Skeletal muscle cell (primary cell): Measurements from ENCODE around the gene PCDHGA10.
"Not testable (repeated sequence)": the region's sequence is repeated elsewhere in the genome, so short reads cannot be mapped to it uniquely, and the experiment has no call there.

ENCODE experiments used
- DNase-seq: peaks from one replicate; pipeline ENCODE4 v3.0.0-alpha.2; 2010; ENCODE audit warnings: low read depth
- H3K4me3 ChIP-seq: 2 replicates; pipeline ENCODE4 v1.5.1; 2011; ENCODE audit warnings: low read depth, mild to moderate bottlenecking, control low read depth, low read length, moderate library complexity

The PCDHGA10 gene

DNA sequence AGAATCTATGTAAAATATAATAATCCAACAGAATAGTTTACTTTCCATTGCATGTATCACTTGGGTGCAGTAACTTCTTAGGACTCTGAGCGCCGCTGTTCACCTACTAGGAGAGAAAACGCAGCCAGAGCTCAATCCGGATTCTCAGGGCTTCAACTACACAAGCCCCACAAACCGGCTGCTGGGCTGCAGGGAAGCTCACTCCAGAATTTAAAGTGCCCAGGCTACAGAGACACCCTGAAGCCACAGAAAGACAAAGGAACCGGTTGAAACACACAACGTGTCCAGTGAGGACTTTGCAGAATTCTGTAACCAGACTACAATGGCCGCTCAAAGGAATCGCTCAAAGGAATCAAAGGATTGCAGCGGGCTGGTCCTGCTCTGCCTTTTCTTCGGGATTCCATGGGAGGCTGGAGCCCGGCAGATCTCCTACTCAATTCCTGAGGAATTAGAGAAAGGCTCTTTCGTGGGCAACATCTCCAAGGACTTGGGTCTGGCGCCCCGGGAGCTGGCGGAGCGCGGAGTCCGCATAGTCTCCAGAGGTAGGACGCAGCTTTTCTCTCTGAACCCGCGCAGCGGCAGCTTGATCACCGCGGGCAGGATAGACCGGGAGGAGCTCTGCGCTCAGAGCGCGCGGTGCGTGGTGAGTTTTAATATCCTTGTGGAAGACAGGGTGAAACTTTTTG is at the start of gene PCDHGA10:
Gene PCDHGA10, plus strand, starts transcription at position 134 of the 686 bp plus-strand sequence. Its CDS starts 189 bp downstream, at position 323.
- no peak for DNase-seq
- H3K4me3 ChIP-seq, result peak within 1 kb of the TSS; percentile 46

DNA sequence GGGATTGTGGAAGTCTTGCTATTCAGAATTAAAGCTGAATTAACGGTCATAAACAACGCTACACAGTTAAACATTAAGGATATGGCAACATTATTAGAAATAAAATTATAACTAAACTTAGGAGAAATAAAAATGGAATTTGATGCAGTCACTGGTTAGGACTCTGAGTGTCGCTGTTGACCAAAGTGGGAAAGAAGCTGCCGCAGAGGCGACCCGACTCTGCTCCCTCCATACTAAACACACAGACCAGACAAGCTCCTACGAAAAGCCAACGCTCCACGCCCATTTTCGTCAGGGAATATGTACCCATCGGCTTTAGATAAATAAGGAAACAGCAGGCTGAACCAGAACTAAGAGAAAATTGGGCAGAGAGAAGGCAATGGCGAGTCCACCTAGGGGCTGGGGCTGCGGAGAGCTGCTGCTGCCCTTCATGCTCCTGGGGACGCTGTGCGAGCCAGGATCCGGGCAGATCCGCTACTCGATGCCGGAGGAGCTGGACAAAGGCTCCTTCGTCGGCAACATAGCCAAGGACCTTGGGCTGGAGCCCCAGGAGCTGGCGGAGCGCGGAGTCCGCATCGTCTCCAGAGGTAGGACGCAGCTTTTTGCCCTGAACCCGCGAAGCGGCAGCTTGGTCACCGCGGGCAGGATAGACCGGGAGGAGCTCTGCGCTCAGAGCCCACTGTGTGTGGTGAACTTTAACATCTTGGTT is 48.7 kb upstream of the PCDHGA10 start, which contains the start of gene PCDHGA5:
Gene PCDHGA5, plus strand, starts transcription at position 211 of the 709 bp plus-strand sequence. Its CDS starts 169 bp downstream, at position 380.
- DNase-seq, result no peak
- peak within 1 kb of the TSS; percentile 27 for H3K4me3 ChIP-seq

DNA sequence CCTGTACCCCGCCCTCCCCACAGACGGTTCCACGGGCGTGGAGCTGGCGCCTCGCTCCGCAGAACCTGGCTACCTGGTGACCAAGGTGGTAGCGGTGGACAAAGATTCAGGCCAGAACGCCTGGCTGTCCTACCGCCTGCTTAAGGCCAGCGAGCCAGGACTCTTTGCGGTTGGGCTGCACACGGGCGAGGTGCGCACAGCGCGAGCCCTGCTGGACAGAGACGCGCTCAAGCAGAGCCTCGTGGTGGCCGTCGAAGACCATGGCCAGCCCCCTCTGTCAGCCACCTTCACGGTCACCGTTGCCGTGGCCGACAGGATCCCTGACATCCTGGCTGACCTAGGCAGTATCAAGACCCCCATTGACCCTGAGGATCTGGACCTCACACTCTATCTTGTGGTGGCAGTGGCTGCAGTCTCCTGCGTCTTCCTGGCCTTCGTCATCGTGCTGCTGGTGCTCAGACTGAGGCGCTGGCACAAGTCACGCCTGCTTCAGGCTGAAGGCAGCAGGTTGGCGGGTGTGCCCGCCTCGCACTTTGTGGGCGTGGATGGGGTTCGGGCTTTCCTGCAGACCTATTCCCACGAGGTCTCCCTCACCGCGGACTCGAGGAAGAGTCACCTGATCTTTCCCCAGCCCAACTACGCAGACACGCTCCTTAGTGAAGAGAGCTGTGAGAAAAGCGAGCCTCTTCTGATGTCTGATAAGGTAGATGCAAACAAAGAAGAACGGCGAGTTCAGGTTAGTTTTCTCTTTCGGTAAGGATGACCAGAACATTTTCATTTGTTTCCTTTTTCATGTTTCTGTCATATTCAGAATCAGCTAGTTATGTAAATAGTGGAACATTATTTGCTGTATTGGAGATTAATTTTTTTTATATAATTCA is 46.5 kb upstream of the PCDHGA10 start:
- no peak for DNase-seq
- no peak overlapping the region for H3K4me3 ChIP-seq

DNA sequence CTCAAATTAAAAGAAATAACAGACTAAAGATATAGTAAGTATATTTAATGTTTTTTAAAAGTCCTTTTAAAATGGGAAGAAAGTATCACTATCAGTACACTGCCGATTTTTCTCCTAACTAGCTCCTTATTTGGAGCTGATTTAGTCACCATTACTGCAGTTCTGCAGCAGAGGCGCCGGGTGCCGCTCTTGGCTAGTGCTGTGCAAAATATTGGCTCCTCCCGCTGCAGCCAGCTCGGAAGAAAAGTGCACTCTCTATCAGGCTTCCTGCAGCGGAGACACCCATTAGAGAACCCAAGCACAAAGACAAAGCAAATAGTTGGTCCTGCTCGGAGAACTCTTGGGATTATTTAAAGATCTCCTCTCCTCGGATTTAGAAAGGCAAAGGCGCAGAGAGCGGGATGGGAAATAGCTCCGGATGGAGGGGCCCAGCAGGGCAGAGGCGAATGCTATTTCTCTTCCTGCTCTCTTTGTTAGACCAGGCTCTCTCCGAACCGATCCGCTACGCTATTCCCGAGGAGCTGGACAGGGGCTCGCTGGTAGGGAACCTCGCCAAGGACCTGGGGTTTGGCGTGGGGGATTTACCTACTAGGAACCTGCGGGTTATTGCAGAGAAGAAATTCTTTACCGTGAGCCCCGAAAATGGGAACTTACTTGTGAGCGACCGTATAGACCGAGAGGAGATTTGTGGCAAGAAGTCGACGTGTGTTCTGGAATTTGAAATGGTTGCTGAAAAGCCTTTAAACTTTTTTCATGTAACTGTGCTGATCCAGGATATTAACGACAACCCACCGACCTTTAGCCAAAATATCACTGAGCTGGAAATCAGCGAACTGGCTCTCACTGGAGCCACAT is 42.6 kb upstream of the PCDHGA10 start, which contains the start of gene PCDHGB3:
Gene PCDHGB3, plus strand, starts transcription at position 249 of the 855 bp plus-strand sequence. Its CDS starts 153 bp downstream, at position 402.
- peak; percentile 30 for DNase-seq
- H3K4me3 ChIP-seq, result peak within 1 kb of the TSS; percentile 37

DNA sequence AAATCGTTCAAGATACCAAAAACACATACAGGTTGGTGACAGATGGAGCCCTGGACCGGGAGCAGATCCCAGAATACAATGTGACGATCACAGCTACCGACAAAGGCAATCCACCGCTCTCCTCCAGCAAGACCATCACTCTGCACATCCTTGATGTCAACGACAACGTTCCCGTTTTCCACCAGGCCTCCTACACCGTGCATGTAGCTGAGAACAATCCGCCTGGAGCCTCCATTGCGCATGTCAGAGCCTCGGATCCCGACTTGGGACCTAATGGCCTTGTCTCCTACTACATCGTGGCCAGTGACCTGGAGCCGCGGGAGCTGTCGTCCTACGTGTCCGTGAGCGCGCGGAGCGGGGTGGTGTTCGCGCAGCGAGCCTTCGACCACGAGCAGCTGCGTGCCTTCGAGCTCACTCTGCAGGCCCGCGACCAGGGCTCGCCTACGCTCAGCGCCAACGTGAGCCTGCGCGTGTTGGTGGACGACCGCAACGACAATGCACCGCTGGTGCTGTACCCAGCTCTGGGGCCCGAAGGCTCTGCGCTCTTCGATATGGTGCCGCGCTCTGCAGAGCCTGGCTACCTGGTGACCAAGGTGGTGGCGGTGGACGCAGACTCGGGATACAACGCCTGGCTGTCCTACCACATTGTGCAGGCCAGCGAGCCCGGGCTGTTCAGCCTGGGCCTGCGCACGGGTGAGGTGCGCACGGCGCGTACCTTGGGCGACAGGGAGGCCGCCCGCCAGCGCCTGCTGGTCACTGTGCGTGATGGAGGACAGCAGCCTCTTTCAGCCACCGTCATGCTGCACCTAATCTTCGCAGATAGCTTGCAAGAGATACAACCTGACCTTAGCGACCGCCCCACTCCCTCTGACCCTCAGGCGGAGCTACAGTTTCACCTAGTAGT is 41.0 kb upstream of the PCDHGA10 start:
- no peak for DNase-seq
- H3K4me3 ChIP-seq, result no peak overlapping the region

DNA sequence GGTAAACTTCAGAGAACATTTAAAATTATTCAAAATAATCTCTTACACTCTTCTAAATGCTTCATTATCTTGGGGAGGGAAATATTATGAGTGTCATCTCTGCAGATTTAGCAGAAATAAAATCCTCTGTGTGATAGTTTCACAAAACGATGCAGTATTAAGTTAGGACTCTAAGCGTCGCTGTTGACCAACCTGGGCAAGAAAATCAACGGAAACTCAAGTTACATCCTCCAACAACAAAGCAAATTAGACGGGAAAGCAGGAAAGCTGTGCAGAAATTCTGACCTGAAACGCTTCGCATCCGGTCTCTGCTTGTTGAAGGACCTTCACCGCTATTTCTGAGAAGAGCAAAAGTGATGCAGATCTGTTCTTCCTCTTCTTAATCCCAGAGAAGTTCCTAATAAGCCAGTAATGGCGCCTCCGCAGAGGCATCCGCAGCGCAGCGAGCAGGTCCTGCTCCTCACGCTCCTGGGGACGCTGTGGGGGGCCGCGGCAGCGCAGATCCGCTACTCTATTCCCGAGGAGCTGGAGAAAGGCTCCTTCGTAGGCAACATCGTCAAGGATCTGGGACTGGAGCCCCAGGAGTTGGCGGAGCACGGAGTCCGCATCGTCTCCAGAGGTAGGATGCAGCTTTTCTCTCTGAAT is 39.0 kb upstream of the PCDHGA10 start, which contains the start of gene PCDHGA6:
Gene PCDHGA6, plus strand, starts transcription at position 219 of the 645 bp plus-strand sequence. Its CDS starts 193 bp downstream, at position 412.
- peak within 1 kb of the TSS; percentile 49 for H3K4me3 ChIP-seq

DNA sequence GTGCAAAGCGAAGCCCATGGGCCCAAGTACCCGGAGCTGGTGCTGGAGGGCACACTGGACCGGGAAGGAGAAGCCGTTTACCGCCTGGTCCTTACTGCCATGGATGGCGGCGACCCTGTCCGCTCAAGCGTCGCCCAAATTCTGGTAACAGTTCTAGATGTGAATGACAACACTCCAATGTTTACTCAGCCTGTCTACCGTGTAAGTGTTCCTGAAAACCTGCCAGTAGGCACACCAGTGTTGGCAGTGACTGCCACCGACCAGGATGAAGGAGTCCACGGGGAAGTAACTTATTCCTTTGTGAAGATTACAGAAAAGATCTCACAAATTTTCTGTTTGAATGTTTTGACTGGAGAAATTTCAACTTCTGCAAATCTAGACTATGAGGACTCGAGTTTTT is 38.2 kb upstream of the PCDHGA10 start:
- no peak for DNase-seq
- H3K4me3 ChIP-seq, result no peak overlapping the region

More for the DNA sequence above, 39.0 kb upstream of the PCDHGA10 start, which contains the start of gene PCDHGA6:
- DNase-seq, result no peak

DNA sequence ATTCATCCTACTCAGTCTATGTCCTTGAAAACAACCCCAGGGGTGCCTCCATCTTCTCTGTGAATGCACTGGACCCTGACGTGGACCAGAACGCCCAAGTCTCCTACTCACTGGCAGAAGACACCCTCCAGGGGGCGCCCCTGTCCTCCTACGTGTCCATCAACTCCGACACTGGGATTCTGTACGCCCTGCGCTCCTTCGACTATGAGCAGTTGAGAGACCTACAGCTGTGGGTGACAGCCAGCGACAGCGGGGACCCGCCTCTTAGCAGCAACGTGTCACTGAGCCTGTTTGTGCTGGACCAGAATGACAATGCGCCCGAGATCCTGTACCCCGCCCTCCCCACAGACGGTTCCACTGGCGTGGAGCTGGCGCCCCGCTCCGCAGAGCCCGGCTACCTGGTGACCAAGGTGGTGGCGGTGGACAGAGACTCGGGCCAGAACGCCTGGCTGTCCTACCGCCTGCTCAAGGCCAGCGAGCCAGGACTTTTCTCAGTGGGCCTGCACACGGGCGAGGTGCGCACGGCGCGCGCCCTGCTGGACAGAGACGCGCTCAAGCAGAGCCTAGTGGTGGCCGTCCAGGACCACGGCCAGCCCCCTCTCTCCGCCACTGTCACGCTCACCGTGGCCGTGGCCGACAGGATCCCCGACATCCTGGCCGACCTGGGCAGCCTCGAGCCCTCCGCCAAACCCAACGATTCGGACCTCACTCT is 37.2 kb upstream of the PCDHGA10 start:
- DNase-seq, H3K4me3 ChIP-seq: not testable (repeated sequence)

DNA sequence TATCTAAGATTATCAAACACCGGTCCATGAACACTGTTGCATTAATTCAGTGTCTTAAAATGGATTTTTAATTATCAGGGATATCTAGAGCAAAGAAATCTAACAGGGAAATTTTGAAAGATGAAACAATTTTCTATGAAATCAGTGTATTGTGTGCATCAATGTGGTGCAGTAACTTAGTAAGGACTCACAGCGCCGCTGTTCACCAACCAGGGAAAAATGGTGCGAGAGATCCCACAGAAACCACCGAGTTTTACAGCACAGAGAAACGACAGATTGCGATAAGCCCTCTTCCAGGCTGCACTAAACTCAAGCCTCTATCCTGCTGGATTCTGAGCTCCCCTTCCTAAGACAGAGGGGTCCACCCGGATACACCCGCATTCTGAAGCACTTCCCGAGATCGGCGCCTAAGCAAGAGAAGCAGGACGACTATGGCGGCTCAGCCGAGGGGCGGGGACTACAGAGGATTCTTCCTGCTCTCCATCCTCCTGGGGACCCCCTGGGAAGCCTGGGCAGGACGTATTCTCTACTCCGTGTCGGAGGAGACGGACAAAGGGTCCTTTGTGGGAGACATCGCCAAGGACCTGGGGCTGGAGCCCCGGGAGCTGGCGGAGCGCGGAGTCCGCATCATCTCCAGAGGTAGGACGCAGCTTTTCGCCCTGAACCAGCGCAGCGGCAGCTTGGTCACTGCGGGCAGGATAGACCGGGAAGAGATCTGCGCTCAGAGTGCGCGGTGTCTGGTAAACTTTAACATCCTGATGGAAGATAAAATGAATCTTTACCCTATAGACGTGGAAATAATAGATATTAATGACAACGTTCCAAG is 30.1 kb upstream of the PCDHGA10 start, which contains the start of gene PCDHGA7:
Gene PCDHGA7, plus strand, starts transcription at position 274 of the 826 bp plus-strand sequence. Its CDS starts 158 bp downstream, at position 432.
- DNase-seq, result no peak
- peak within 1 kb of the TSS; percentile 61 for H3K4me3 ChIP-seq

DNA sequence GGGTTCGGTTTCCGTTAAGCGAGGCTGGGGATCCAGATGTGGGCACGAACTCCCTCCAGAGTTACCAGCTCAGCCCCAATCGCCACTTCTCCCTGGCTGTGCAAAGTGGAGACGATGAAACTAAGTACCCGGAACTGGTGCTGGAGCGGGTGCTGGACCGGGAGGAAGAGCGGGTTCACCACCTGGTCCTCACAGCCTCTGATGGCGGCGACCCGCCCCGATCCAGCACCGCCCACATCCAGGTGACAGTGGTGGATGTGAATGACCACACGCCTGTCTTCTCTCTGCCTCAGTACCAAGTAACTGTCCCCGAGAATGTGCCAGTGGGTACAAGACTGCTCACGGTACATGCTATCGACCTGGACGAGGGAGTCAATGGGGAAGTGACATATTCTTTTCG is 29.4 kb upstream of the PCDHGA10 start:
- peak overlapping the region; percentile 61 for H3K4me3 ChIP-seq
- DNase-seq, result no peak

DNA sequence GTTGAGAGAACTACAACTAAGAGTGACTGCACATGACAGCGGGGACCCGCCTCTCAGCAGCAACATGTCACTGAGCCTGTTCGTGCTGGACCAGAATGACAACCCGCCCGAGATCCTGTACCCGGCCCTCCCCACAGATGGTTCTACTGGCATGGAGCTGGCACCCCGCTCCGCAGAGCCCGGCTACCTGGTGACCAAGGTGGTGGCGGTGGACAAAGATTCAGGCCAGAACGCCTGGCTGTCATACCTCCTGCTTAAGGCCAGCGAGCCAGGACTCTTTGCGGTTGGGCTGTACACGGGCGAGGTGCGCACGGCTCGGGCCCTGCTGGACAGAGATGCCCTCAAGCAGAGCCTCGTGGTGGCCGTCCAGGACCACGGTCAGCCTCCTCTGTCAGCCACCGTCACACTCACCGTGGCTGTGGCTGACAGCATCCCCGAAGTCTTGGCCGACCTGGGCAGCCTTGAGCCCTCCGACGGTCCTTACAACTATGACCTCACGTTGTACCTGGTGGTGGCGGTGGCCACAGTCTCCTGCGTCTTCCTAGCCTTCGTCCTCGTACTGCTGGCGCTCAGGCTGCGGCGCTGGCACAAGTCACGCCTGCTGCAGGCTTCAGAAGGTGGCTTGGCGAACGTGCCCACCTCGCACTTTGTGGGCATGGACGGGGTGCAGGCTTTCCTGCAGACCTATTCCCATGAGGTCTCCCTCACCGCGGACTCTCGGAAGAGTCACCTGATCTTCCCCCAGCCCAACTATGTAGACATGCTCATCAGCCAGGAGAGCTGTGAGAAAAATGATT is 28.1 kb upstream of the PCDHGA10 start:
- no peak for DNase-seq
- H3K4me3 ChIP-seq, result no peak overlapping the region

DNA sequence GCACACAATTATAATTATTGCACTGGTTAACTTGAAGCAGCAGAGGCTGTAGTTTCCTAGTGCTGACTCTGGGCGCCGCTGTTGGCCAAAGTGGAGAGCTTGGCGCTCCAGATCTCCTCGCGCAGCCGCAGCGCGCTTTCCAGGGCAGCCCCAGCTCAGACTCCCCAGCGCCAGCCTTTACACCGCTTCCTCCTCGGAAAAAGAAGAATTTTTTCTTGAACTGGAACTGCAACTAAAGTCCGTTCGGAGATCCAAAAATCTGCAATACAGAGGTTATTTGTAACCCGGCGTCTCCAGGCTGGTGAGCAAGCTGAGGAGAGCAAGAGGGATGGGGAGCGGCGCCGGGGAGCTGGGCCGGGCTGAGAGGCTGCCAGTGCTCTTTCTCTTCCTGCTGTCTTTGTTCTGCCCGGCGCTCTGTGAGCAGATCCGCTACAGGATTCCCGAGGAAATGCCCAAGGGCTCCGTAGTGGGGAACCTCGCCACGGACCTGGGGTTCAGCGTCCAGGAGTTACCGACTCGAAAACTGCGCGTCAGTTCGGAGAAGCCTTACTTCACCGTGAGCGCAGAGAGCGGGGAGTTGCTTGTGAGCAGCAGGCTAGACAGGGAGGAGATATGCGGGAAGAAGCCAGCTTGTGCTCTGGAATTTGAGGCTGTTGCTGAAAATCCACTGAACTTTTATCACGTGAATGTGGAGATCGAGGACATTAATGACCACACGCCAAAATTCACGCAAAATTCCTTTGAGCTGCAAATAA is 25.1 kb upstream of the PCDHGA10 start, which contains the start of gene PCDHGB4:
Gene PCDHGB4, plus strand, starts transcription at position 142 of the 755 bp plus-strand sequence. Its CDS starts 187 bp downstream, at position 329.
- peak within 1 kb of the TSS; percentile 39 for H3K4me3 ChIP-seq
- DNase-seq, result not testable (repeated sequence)

DNA sequence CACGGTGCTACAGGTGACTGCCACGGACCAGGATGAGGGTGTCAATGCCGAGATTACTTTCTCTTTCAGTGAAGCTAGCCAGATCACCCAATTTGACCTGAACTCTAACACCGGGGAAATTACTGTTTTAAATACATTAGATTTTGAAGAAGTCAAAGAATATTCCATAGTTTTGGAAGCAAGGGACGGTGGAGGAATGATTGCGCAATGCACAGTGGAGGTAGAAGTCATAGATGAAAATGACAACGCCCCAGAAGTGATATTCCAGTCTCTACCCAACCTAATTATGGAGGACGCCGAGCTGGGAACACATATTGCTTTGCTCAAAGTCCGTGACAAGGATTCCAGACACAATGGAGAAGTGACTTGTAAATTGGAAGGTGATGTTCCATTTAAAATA is 24.1 kb upstream of the PCDHGA10 start:
- DNase-seq, result no peak
- no peak overlapping the region for H3K4me3 ChIP-seq
